Umbilical cord (tissue), 2 donors: ENCODE results near the gene B4GALNT3. TPM values are rescaled to one million over a fixed set of nuclear protein-coding genes. Genes with fewer than 3 reads are reported as not detected.

Experiments
- DNase-seq: peaks from one replicate; pipeline ENCODE4 v3.0.0-alpha.2; 2015; ENCODE audit warnings: low spot score
- total RNA-seq: library from RNA; depleted of rRNA; stranded (reverse); fragments of >200 nt; gene quantifications from one replicate; pipeline ENCODE4 v1.2.3, GENCODE V29; 2014; ENCODE audit warnings: low replicate concordance; ENCODE audit not compliant: insufficient read depth

Gene B4GALNT3
- total RNA-seq, 1 donor from 2014 or later: 6.7 TPM

DNA sequence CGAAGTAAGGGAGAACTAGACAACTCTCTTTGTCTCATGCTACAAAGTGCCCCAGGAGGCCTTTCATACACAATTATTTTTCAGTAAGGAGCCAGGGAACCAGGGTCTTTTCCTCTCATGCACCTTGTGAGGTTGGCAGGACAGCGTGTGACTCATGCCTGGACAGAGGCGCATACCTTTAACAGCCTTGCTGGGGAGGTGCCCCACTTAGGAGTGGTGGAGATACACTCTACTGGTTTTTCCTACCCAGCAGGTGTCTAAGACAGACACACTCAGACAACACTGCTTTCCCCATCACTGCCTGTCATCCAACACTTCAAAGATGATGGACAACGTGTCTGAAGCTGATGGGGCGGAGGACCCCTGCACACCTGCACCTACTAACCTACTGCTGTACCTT, 49.1 kb downstream of the B4GALNT3 start:
- DNase-seq: no peak

DNA sequence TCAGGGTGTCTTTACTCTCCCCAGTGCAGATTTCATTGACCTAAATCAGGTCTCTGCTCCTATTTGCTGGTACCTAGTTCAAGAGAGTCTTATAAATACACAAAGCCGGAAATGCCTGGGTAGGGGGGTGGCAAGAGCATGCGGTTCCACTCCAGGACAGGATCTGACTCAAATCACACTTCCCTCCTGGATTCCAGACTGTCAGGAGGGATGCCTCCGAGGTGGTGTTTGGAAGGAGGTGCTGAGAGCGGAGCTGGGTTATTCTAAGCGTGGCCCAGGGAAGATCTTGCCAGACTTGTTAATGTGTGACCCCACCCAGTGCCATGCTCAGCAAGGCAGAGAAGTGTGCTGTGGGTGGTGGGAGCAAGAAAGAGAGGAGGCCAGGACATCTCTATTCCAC, 49.8 kb downstream of the B4GALNT3 start:
- peak; percentile 8 for DNase-seq

DNA sequence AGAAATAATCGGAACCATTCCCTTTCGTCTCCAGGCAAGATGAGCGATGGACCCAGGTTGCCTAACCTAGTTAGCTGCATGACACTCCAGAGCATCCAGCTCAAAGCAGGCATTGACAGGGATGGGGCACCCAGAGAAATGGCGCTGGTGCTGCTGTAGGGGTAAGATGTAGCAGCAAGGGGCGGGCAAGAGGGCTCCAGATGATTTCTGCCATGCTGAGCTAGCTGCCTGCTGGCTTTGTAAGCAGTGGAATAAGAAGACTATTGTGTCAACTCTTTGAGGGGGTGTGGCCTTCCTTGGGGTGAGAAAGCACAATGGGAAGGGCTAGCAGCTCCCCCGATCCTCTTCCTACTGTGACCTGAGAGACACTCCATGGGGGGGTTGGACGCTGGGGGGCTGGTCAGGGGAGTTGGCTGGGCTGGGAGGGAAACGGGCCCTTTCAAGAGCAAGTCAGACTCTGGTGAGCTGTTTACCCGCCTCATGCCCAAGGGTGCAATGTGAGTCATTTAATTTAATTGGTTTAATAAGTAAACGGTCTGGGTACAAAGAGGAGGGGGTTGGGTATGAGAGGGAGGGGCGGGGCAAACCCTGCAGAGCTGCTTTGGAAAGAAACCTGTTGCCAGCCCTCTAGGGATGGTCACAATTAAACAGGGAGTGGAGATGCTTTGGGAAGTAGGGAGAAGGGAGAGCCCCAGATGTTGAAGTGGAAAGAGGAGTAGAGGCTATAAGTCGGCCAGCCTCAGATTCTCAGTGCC, 50.5 kb downstream of the B4GALNT3 start:
- DNase-seq: no peak

DNA sequence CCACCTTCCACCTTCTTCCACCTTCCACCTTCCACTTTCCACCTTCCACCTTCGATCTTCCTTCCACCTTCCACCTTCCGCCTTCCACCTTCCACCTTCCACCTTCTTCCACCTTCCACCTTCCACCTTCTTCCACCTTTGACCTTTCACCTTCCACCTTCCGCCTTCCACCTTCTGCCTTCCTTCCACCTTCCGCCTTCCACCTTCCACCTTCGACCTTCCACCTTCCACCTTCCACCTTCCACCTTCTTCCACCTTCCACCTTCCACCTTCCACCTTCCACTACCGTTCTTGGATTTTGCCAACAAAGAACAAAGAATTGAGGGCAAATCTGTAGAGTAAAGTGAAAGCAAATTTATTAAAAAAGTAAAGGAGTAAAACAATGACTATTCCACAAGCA, 53.2 kb downstream of the B4GALNT3 start:
- DNase-seq: no peak

DNA sequence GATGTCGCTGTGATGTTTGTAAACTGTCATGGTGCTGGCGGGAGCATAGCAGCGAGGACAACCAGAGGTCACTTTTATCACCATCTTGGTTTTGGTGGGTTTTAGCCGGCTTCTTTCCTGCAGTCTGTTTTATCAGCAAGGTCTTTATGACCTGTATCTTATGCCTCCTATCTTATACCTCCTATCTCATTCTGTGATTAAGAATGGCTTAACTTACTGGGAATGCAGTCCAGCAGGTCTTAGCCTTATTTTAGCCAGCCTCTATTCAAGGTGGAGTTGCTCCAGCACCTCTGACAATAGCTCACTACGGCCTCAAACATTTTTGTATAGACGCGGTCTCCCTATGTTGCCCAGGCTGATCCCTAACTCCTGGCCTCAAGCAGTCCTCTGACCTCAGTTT, 53.7 kb downstream of the B4GALNT3 start:
- DNase-seq: peak; percentile 10

DNA sequence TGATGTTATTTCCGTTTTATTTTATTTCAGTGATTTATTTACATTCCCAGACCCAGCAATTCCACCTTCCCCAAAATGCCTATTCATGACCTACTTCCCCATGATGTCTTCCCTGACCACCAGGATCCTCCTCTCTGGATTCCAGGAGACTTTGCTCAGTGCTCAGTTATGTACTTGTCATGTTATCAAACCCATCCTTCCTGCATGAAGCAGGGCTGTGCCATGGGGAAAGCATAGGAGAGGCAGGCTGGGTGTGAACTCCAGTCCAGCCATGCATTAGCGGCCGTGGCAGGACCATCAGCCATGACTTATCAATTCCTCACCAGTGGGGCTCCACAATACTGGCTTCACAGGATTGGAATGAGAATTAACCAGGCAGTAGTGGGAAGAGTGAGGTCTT, 57.8 kb downstream of the B4GALNT3 start:
- no peak for DNase-seq

DNA sequence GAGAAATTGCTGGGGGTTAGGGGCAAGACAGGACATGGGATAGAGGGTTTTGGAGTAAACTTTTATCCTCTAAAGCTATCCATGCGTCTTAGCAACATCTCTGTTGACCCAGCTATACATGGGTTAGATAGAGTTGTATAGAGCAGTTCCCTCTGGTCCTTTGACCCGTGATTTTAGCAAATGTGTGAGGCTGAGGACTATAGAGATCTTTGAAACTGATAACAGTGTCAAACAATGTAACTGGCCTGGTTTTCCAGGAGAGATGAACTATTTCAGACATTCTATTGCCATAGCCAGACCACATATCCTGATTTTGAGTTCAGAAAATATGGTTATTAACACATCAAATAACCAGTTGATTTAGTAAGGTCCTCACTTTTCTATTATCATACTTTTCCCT, 60.4 kb downstream of the B4GALNT3 start:
- no peak for DNase-seq

DNA sequence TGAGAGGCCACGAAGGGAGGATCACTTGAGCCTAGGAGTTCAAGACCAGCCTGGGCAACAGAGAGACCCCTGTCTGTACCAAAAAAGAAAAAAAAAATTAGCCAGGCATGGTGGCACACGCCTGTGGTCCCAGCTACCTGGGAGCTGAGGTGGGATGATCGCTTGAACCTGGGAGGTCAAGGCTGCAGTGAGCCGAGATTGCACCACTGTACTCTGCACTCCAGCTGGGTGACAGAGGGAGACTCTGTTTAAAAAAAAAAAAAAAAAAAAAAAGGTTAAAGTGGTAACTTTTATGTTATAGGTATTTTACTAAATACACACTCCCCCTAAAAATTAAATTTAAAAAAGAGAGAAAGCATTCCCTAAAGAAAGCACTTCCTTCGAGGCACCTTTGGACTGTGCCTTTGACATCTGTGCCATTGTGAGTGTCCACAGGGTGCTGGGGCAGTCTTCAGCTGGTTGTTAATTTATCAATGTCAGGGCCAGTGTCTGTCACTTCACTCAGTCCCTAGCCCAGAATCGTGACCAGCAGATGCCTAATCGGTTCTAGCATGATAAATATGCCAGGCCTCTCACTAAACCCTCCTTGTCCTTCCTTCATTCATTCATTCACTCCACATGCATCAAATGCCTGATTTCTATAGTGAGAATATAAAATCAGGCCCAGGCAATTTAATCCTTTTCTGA, 63.1 kb downstream of the B4GALNT3 start:
- DNase-seq: no peak

DNA sequence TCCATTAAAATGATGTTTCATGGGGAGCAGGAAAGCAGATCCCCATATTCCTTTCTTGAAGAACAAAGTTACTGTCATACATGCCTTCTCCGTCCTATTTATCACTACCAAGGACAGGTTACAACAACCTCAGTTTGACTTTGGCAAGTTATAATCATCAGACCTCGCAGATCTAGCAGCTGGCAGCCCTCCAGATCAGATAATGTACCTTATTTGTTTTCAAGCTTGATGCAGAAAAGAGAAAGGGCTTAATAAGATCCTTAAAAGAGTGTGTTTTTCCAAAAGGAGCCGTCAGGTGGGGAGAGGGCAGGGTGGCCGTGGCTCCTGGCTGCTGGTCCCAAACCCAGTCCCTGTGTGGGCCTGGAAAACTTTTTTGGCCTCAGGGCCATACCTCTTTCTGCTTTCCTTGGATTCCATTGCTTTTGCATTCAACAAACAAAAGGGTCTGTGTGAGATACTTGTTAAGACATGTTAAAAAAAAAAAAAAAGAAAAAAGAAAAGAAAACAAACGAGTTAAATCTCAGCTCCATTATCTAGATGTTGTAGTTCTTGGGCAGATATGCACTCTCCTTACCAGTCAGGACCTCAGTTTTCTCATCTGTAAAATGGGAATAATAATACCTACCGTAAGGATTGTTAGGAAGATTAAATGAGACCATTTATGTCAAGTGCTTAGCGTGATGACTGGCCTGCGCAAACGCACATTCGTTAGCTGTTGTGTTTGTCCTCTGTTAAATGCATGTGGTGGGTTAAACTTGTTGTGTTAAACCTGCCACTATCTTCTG, 64.6 kb downstream of the B4GALNT3 start:
- DNase-seq: peak; percentile 74

DNA sequence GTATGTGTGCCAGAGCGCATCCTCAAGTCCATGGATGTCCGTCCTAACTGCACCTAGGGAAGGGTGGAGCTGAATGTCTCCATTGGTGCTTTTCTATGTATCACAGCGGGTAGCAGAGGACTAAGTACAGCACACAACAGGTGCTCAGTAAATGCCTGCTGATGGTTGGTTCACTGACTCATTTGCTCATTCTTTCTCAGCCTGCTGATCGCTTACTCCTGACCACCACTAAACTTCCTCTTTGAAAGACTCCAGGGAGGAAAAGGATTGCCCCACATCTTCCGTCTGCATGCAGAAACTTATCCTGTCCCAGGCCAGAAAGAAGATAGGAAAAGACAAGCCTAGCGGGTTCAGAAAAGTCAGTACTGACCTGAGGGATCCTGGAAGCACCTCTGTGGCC, 66.3 kb downstream of the B4GALNT3 start:
- DNase-seq: no peak

DNA sequence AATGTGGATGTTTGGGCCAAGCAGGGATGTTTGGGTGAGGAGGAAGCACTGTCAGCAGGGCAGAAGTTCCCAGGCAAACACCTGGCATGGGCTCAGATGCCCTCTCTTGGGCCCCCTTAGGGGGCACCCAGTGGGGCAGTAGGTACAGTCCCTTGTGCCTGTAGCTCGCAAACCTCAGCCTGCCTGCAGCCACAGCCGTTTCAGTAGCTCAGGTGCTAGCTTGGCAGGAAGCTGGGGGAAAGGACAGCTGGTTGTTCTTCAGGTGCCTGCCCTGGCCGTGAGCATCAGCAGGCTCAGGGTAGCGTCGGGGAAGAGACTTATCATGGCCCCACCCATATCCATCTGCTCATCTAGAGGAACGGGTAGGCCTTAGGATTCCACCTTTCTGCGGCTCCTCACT, 67.5 kb downstream of the B4GALNT3 start:
- no peak for DNase-seq

DNA sequence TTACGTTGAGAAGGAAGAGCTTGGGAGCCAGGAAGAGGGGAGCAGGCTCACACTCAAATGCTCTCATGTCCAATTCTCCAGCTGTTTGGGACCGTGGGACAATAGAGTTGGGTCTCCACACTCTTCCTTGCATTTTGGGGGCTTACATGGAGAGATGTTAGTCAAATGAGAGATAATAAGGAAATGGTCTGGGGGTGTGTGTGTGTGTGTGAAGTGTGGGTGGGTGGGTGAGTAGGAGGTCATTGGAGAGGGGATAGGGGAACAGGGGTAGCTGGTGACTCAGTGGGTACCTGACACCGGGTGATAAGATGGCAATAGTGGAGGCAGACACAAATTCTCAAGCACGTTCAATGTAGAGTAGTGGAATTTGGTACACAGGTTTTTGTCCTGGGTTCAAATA, 68.0 kb downstream of the B4GALNT3 start:
- no peak for DNase-seq

DNA sequence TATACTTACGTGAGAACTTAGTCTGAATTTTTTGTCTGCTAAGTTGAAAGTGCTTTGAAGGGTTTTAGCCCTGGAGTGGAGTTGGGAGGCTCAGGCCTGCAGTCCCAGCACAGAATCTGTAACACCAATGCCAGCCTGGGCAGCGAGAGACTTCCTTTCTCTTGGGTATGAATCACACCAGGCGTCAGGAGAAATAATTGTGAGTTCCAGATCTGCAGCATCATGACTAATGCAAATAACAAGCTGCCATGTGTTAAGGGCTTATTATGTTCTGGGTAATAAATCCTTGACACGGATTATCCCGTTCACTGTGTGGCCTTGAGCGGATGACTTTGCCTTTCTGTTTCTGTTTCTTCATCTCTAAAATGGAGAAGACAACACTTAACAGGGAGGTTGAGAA, 70.6 kb downstream of the B4GALNT3 start:
- DNase-seq: no peak

DNA sequence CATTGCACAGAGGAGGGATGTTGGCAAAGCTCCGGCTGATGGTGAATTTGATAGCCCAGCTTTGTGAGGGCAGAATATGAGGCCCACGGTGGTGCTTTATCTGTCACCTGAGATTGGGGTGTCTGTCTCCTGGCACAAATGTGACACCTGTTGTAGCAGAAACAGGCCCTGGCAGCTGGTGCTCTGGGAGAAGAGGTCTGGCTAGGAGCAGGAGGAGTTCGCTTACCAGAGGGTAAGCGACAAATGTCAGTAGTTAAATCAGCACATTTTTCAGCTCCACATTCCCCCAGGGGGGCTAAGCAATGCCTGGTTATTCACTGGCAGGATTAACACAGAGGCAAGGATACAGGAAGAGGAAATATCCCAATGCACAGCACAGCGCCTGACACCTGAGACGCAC, 71.1 kb downstream of the B4GALNT3 start:
- no peak for DNase-seq

DNA sequence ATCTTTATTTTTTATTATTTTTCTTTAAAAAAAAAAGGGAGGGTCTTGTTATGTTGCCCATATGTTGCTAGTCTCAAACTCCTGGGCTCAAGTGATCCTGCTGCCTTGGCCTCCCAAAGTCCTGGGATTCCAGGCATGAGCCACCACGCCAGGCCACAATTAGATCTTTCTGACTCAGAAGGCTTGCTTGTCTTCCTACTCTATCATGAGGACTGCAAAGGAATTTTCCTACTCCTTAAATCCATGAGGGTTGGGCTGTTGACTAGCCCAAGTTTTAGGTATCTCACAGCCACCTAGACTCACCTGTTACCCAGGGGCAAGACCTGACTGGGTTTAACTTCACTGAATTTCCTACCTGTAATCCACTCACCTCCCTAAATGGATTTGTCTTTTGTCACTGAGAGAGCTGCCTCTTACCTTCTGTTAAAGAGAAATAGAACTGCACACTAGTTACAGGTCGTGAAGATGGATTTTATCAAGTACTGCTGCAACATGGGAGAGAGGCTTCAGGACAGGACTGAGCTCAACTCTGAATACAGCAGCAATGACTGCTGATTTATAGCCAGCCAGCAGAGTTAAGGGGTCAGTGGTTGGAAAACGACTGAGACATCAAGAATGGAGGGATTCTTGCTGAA, 72.3 kb downstream of the B4GALNT3 start:
- DNase-seq: no peak

DNA sequence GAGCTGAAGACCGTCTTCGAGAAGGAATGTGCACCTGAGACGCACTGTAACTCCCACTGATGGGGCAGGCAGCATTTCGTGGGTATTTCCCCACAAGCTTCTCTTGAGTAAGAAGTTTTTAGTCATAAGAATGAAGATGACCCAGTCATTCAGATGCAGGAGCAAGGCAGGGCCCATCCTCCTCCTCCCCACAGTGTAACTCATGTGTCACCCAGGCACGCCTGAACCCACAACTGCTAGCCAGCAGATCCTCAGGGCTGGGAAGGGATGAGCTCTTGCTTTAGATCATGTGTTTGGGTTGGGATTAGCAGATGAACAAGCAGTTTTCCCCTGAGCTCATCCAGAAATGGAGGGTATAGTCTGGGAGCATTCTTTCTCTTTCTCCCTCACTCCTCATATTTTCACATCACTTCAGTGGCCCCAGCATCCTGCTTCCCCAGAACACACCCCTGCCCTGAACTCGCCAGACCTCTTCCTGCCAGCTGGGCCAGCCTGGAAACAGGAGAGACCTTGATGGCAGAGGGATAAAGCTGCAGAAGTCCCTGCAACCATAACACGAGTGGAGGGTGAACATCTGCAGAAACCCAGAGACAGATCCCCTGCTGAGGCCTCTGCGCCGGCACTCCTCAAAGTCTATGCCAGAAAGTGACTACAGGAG, 73.3 kb downstream of the B4GALNT3 start:
- no peak for DNase-seq

DNA sequence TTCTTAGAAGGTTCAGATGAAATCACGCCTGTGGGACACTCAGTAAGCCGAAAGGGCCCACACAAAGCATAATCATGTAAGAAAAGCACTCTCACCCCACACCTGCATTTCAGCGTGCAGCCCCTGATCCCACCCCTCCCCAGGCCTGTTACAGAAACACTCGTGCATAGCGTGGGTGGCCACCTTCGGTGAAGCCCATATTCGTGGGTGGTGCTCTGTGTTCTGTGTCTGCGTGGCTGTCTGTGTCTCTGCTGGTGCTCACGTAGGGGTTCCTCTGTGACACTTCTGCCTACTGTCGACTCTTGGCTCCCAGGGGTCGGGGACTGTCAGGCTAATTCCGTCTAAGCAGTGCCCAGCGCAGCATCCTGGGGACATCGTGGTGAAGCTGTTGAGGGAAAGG, 74.0 kb downstream of the B4GALNT3 start:
- DNase-seq: no peak

DNA sequence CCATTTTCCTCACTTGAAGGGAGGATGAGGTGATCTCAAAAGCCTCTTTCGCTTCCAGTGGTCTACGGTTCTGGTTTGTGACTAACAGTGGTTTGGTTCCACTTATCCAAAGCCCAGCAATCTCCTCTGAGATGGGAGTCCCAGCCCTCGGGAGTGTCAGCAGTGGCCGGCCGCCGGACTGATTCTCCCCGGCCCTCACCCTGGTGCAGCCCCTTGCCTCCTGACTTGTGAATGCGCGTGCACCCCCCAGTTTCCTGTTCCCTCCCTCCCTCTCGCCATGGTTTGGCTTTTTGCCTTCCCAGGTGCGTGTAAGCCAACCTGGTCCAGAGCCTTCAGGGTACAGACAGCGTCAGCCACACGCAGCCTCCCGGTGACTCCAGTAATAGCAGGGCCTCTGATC, 74.5 kb downstream of the B4GALNT3 start:
- no peak for DNase-seq

DNA sequence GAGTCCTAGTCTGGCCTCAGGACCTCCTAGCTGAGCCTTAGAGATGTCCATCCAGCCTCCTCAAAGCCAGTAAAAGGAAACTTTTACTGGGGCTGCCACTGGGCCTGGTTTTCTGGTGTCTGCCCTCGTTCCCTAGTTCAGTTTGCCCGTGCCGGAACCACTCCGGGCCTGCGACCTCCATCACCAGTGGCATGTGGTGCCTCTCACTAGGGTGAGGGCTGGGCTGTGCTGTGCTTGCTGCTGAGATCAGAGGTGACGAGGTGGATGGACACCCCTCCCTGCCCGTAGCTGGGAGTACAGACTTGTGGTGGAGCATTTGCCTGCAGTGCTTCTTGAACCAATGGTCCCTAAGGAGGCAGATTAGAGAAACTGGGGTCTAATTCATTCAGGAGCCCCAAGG, 75.7 kb downstream of the B4GALNT3 start:
- DNase-seq: no peak

DNA sequence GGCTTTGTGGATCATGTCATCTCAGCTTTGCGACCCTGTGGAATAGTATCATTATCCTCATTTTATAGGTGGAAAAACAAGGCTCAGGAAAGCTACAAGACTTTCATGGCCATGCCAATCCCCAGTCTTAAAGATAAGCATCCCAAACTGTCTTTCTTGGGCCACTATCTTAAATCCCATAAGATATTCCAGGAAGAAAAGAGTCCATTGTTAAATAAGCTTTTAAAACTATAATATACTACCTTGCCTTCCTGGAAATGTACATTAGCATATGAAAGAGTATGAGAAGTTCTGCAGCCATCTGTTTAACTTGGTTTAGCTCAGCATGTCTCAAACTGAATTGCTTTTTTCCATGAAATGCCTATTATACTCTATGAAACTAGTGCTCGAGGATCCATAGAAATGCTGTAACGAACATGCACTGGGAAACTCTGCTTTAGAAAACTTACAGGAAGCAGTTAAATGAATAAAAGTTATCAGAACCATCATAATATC, 77.1 kb downstream of the B4GALNT3 start:
- no peak for DNase-seq

DNA sequence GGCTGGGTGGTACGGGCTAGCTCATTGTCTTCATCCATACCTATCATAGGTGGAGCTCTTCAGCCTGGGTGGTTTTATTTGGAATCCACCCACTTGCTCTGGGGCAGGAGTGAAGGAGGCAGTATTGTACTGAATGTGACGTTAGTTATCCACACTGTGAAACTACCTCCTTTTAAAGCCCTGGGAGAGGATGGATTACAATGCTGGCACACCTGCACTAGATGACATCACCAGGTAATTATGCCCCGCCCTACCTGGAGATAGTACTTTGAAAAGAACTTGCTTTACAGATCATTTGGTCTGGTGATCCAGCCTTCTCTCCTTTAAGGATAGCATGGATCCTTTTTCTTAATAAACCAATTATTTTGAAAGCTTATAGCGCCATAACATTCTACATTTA, 78.0 kb downstream of the B4GALNT3 start:
- no peak for DNase-seq
